GM12874 (cell line): ENCODE measurements around the gene MPP3.

Experiments
- CTCF ChIP-seq: IDR thresholded peaks from 2 replicates; pipeline ENCODE4 v1.5.1; 2011; ENCODE audit warnings: low read depth, mild to moderate bottlenecking, control low read depth, low read length, moderate library complexity; ENCODE audit not compliant: insufficient read depth

Gene MPP3

GRCh38 chr17:43754947-43755346 lies 78.0 kb downstream of the MPP3 start:
- no peak for TF ChIP-seq CTCF

GRCh38 chr17:43753493-43754129 lies 79.3 kb downstream of the MPP3 start:
- TF ChIP-seq CTCF = no peak
